HG02938 (cell line): ENCODE data around the gene TANC2.
"Not testable (repeated sequence)": the region's sequence is repeated elsewhere in the genome, so short reads cannot be mapped to it uniquely, and the experiment has no call there.

ENCODE experiments used
- ATAC-seq: cut with Tn5 transposase; IDR thresholded peaks from one replicate; pipeline ENCODE4 v1.9.1; 2021; ENCODE audit warnings: mild to moderate bottlenecking, moderate library complexity; ENCODE audit not compliant: unreplicated experiment

The TANC2 gene

DNA sequence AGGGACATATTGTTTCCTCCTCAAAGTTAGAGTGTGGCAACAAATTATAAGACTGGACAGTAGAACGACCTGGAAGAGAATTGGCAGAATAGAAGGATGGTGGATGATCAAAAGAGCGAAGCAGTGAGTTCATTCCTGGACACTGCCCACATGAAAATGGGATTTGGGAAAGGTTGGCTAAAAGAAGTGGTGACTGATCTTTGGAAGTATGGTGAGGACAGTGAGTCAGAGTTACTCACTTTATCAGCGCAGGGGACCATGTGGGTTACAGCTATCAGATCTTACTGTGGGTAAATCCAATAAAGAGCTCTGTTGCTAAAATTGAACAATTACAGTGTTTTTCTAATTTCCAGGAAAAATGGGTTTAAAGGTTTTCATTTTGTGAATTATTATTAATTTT lies 2.7 kb upstream of the TANC2 start:
- no peak for ATAC-seq

DNA sequence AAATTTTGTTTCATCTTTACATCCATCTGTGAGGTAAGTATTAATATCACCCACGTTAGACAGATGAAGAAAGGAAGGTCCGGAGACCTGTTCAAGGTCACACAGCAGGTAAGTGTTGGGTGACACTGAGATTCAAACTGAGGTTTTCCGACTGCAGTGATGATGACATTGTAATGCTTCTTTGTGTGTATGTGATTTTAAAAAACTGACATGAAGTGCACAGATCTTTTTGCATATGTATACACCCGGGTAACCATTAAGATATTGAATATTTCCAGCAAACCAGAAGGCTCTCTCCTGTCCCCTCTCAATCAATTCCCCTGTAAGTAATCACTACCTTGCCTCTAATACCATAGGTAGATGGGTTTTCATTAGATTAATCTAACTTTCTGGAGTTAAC lies 1.5 kb upstream of the TANC2 start:
- no peak for ATAC-seq

- no peak for ATAC-seq
Measured at GRCh38 chr17:62965174-62965685, 805 bp upstream of the TANC2 start.

DNA sequence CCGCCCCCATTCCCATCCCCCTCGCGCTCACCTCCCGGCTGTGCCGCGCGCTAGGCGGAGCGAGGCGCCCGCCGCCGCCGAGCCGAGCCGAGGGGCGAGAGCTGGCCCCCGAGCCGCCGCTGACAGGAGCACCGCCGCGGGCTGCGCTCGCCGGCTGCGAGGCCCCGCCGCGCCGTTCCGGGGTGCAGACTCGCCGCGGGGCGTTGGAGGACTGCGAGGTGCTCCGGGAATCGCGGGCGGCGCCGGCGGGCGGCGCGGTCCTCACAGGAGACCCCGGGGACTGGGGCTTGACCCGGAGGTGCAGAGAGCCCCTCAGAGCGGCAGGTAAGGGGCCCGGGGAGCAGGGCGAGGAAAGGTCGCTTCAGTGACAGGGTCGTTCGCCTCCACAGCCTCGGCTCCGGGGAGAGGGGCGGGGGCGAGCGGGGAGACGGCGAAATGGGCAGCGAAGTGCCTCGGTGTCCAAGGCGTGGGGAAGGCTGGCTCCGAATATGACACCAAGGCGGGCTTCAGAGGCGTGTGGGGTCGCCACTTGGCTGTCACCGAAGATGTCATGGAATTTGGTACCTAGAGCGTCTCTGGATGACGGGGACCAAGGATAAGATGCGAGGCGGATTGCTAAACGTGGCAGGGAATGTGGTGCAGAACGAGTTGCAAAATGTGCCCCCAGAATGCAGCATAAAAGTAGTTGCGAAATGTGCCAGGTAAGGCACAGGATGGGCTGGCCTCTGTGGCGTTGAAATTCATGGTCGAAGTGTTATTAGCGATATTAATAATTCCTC lies 580 bp downstream of the TANC2 start:
- ATAC-seq, result no peak

DNA sequence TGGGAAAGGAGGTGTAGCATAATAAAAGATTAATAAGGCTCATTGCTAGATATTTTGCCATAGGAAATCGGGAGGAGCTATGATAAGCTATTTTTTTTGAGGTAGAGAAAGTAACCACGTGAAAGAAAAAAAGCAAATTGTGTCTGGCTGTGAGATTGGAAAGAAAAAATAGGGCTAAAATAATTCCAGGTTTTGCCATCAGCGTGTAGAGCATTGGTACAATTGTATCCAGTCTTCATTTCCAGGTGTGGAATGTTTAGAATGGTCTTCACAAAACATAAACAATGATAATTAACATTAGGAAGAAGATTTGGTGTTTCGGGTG lies 1.1 kb downstream of the TANC2 start:
- ATAC-seq, result no peak

- peak; percentile 90 for ATAC-seq
Measured at GRCh38 chr17:62968445-62968923, 2.4 kb downstream of the TANC2 start.

DNA sequence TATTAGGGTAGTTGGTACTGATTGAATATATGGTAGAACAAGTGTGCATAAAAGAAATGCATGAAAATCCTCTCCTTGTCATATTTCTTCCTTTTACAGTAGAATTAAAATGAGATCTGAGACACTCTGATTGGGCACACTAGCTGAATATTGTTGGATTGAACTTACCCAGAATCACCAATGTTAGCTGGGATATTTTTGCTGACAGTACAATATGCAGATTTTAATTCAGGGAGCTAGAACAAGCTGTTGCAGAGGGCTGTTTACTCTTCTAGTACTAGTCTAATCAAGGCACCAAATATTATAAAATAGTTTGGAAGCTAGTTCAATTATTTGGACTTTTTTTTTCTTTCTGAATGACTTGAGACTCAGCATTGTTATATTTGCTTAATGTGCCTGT lies 4.6 kb downstream of the TANC2 start:
- ATAC-seq, result no peak

DNA sequence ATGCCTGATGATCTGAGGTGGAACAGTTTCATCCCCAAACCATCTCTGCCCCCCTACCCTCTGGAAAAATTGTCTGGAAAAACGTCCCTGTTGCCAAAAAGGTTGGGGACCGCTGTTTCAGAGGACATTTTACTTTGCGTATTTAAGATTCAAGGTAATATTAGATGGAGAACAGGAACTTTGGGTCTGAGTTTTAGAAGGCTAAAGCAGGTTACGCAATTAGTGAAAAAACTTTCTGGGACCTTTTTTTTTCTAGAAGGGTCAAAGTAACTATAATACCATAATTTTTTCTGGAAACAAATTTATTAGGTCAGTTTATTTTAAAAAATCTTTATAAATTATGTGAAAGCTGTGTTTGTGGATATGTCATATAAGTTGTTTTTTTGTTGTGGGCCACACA lies 5.8 kb downstream of the TANC2 start:
- ATAC-seq, result no peak

GRCh38 chr17:62974788-62975187 lies 8.8 kb downstream of the TANC2 start:
- no peak for ATAC-seq

DNA sequence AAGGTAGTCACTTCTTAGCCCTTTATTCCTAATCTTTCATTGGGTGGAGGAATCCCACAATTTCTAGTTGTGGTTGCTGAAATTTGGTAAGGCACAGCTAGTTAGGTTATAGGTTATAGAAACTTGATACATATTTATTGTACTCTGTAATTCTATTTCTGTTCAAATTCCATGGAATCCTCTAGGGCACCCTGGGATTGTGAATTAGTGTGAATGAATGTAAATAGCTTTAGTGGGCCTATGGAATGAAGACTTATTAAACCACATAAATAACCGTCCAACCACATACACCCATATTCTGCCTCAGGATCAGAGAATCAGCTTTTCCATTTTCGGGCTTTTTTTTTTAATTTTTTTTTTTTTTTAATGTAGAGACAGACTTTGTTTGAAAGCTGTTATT lies 9.2 kb downstream of the TANC2 start:
- ATAC-seq, result no peak

DNA sequence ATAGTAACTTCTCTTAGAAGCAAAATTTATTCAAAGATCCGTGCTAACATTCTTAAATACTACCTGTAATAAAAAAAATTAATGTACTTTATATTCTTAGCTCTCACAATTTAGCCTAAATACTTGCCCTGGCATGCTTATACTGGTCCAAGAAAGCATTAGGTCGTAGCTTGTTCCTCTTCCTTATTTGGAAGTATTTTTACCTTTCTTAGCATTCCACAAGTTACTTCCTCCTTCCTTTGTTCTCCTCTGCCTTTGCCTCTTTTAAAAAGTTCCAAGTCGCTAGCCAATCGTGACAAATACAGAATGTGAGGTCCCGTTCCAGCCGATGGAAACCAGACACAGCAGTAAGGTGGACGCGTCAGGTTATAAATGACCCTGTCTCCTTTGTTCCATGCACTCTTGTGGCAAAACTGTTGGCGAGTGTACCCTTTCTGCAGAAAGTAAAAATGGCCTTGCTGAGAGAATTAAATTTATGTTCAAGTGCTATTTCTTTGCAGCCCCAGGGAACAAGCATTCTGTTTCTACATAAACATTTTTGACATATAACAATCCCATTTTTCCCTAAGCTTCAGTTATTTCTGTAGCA lies 10.7 kb downstream of the TANC2 start:
- ATAC-seq, result not testable (repeated sequence)

DNA sequence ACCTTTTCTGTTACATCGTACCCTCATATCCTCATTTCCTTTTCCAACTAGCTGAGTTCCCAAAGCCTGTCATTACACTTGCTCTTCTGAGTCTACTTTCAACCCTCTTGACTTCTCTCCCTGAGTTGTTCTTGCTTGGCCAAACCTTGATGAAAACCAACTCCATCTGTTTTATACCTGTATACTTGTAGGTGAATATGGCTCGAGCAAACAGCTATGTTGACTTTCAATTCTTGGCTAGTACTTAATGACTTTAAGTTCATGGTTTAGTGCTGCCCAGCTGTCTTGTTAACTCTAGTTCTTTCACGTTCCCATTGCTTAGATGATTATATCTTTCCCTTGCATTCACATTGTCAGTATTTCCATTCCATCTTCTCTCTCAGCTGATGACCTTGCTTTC lies 14.8 kb downstream of the TANC2 start:
- no peak for ATAC-seq

- ATAC-seq, result no peak
Measured at GRCh38 chr17:62981933-62982332, 15.9 kb downstream of the TANC2 start.

- ATAC-seq, result no peak
Measured at GRCh38 chr17:62984801-62985200, 18.8 kb downstream of the TANC2 start.

- no peak for ATAC-seq
Measured at GRCh38 chr17:62986549-62986948, 20.5 kb downstream of the TANC2 start.

- ATAC-seq, result no peak
Measured at GRCh38 chr17:62987136-62987535, 21.1 kb downstream of the TANC2 start.

DNA sequence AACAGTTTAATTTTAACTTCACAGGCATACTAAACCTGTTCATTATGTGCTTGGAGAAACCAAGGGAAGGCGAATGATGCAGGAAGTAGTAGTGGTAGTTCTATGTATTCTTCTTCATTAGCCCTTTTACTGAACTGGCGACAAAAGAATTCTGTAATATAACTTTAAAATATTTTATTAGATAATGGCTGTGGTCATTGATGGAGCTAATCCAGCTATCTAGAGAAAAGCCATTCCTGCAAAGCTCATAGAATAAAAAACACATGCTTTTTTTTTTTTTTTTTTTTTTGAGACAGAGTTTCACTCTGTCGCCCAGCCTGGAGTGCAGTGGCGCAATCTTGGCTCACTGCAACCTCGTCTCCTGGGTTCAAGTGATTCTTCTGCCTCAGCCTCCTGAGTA lies 23.5 kb downstream of the TANC2 start:
- no peak for ATAC-seq

DNA sequence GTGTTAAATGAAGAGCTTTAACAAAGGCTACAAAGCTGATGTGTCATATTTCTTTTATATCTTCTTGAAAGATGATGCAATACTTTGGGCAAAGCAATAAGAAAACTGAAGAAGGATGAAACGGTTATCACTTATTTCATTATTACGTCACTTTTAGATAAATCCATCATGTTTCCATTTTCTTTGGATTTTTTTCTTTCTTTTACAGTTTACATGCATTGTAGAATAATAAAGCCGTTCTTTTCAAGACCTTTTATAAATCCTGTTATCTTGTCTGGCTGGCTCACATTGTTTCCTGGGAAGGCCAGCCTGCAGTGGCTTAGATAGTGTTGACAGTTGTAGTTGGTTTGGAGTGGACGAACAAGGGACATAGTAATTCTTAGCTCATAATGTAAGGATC lies 28.9 kb downstream of the TANC2 start:
- no peak for ATAC-seq

- ATAC-seq, result no peak
Measured at GRCh38 chr17:62995377-62995885, 29.4 kb downstream of the TANC2 start.

- ATAC-seq, result no peak
Measured at GRCh38 chr17:62996221-62996620, 30.2 kb downstream of the TANC2 start.

- ATAC-seq, result no peak
Measured at GRCh38 chr17:62998166-62998565, 32.1 kb downstream of the TANC2 start.

GRCh38 chr17:62998665-62999393 lies 32.8 kb downstream of the TANC2 start:
- no peak for ATAC-seq
